Trophoblast cell (in vitro differentiated cells and primary cell): ENCODE measurements around the gene LHCGR.

ENCODE experiments used
- DNase-seq, 2 donors: peaks; one replicate each; pipeline ENCODE4 v3.0.0-alpha.2; 2016
- H2AFZ ChIP-seq: 2 replicates; pipeline ENCODE4 v1.6.1; 2013; ENCODE audit warnings: low read length, moderate library complexity, mild to moderate bottlenecking; ENCODE audit not compliant: insufficient read depth, poor library complexity
- H2AK5ac ChIP-seq: 2 replicates; pipeline ENCODE4 v1.6.1; 2013; ENCODE audit warnings: mild to moderate bottlenecking, low read length
- H2BK120ac ChIP-seq: 2 replicates; pipeline ENCODE4 v1.6.1; 2013; ENCODE audit warnings: low read length, mild to moderate bottlenecking, moderate library complexity; ENCODE audit not compliant: insufficient read depth, poor library complexity
- H2BK12ac ChIP-seq: 2 replicates; pipeline ENCODE4 v1.6.1; 2013; ENCODE audit warnings: mild to moderate bottlenecking, low read length, moderate library complexity
- H2BK5ac ChIP-seq: 2 replicates; pipeline ENCODE4 v1.6.1; 2013; ENCODE audit warnings: low read length, low read depth, moderate library complexity, mild to moderate bottlenecking; ENCODE audit not compliant: poor library complexity
- H3K14ac ChIP-seq: 2 replicates; pipeline ENCODE4 v1.6.1; 2013; ENCODE audit warnings: mild to moderate bottlenecking, low read length
- H3K18ac ChIP-seq: 2 replicates; pipeline ENCODE4 v1.6.1; 2013; ENCODE audit warnings: mild to moderate bottlenecking, low read length
- H3K23ac ChIP-seq: 2 replicates; pipeline ENCODE4 v1.6.1; 2013; ENCODE audit warnings: low read length
- H3K27ac ChIP-seq: 2 replicates; pipeline ENCODE4 v1.5.1; 2013; ENCODE audit warnings: low read depth, mild to moderate bottlenecking, inconsistent platforms, low read length, moderate library complexity
- H3K27me3 ChIP-seq: 2 replicates; pipeline ENCODE4 v1.6.1; 2013; ENCODE audit warnings: inconsistent platforms, mild to moderate bottlenecking, low read length, moderate library complexity; ENCODE audit not compliant: insufficient read depth
- H3K36me3 ChIP-seq, 2 experiments: 1 replicate in 1 of 2; 2 replicates in 1 of 2; pipeline ENCODE4 v1.6.1; 2013; ENCODE audit warnings: low read length in 2 of 2, mild to moderate bottlenecking in 2 of 2, moderate library complexity in 1 of 2; ENCODE audit not compliant: insufficient read depth in 2 of 2, control insufficient read depth in 1 of 2
- H3K4ac ChIP-seq: 2 replicates; pipeline ENCODE4 v1.6.1; 2013; ENCODE audit warnings: low read depth, mild to moderate bottlenecking, low read length, moderate library complexity
- H3K4me1 ChIP-seq, 2 experiments: 1 replicate in 1 of 2; 2 replicates in 1 of 2; pipeline ENCODE4 v1.6.1; 2013; ENCODE audit warnings: low read length in 2 of 2, mild to moderate bottlenecking in 2 of 2, moderate library complexity in 1 of 2; ENCODE audit not compliant: insufficient read depth in 2 of 2, control insufficient read depth in 1 of 2
- H3K4me2 ChIP-seq: 2 replicates; pipeline ENCODE4 v1.6.1; 2013; ENCODE audit warnings: inconsistent platforms, mild to moderate bottlenecking, low read length, moderate library complexity
- H3K4me3 ChIP-seq: 2 replicates; pipeline ENCODE4 v1.5.1; 2013; ENCODE audit warnings: mild to moderate bottlenecking, low read depth, low read length, inconsistent platforms
- H3K79me1 ChIP-seq: one replicate; pipeline ENCODE4 v1.6.1; 2013; ENCODE audit warnings: low read length
- H3K79me2 ChIP-seq: 2 replicates; pipeline ENCODE4 v1.6.1; 2013; ENCODE audit warnings: low read length, mild to moderate bottlenecking; ENCODE audit not compliant: control insufficient read depth, insufficient read depth, poor library complexity
- H3K9ac ChIP-seq: 2 replicates; pipeline ENCODE4 v1.6.1; 2013; ENCODE audit warnings: mild to moderate bottlenecking, low read length
- H3K9me3 ChIP-seq: 2 replicates; pipeline ENCODE4 v1.6.1; 2013; ENCODE audit warnings: low read depth, mild to moderate bottlenecking, control low read depth, inconsistent platforms, low read length; ENCODE audit not compliant: insufficient read depth
- H4K12ac ChIP-seq: 2 replicates; pipeline ENCODE4 v1.6.1; 2013; ENCODE audit warnings: low read depth, mild to moderate bottlenecking, low read length, moderate library complexity
- H4K8ac ChIP-seq: 2 replicates; pipeline ENCODE4 v1.6.1; 2013; ENCODE audit warnings: low read depth, mild to moderate bottlenecking, low read length, moderate library complexity
- H4K91ac ChIP-seq: one replicate; pipeline ENCODE4 v1.6.1; 2013; ENCODE audit warnings: low read depth, mild to moderate bottlenecking, low read length, moderate library complexity
- WGBS: extraction: QIAGEN DNeasy Blood & Tissue Kit; methylation state at CpG from one replicate; pipeline ENCODE4 v1.1.7; 2013; ENCODE audit warnings: missing lambda C conversion rate; ENCODE audit not compliant: insufficient read length, insufficient coverage; ENCODE audit errors: extremely low coverage; 5-methylcytosine and 5-hydroxymethylcytosine counted together

LHCGR gene

DNA sequence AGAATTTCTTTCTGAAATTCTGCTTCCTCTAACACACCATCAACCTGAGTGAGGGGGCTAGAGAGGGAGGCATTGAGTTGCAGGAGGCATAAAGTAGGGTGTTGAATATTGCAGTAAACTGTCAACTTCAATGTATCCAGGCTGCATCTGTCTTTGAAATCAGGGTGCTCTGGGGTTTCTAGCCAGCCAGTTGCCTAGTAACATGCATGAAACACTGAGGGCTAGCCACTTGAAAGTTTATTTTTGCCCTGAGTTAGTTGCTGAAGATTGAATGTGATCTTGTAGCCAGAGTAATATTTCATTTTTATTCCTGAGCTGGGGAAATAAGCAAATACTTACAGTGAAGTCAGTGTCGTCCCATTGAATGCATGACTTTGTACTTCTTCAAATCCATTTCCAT, 41.9 kb downstream of the LHCGR start:
- Histone ChIP-seq H3K14ac (no peak overlapping the region), H2BK12ac (no peak overlapping the region), H2AK5ac (no peak overlapping the region), H3K9me3 (no peaks in the 10 kb centered on the region), H3K27me3 (no peaks in the 10 kb centered on the region), H3K4me3 (no peak overlapping the region), H4K91ac (no peak overlapping the region), H3K18ac (no peak overlapping the region), H4K8ac (no peak overlapping the region), H3K4ac (no peak overlapping the region), H2AFZ (no peak overlapping the region), H4K12ac (no peak overlapping the region), H3K4me2 (no peak overlapping the region), H3K27ac (no peak overlapping the region), H2BK5ac (no peak overlapping the region), H3K23ac (no peak overlapping the region), H2BK120ac (no peak overlapping the region), H3K79me2 (no peaks in the 10 kb centered on the region), H3K36me3 (no peaks in the 10 kb centered on the region), H3K4me1 (no peaks in the 10 kb centered on the region), H3K79me1 (no peaks in the 10 kb centered on the region), H3K9ac (no peak overlapping the region)
- WGBS: no CpG with 5 or more reads among the region's 1 CpG
- DNase-seq: no peak

DNA sequence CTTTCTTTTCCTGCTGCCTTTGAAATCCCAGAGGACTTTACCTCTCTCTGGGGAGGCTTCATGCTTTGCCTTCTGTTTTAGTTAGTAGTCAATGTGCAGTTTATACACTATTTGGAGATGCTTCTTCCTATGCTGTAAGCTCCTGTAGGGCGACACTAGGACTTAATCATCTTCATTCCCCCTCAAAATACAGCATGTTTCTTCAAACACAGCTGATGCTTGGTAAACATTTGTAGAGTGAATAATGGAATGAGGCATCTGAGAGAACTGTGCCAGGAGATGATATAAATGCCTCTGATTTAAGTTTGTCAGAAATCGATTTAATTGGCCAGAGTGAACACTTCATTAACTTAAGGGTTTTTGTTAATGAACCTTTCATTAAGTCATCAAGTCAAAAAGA, 43.4 kb downstream of the LHCGR start:
- no peak overlapping the region for H3K4me3 ChIP-seq
- H4K8ac ChIP-seq: no peak overlapping the region
- H2AFZ ChIP-seq: no peak overlapping the region
- H3K27ac ChIP-seq: no peak overlapping the region
- no peak overlapping the region for H3K23ac ChIP-seq
- no CpG with 5 or more reads among the region's 2 CpGs for WGBS
- no peak overlapping the region for H2BK12ac ChIP-seq
- H3K4me2 ChIP-seq: no peak overlapping the region
- no peaks in the 10 kb centered on the region for H3K79me2 ChIP-seq
- no peak overlapping the region for H4K12ac ChIP-seq
- no peak overlapping the region for H3K18ac ChIP-seq
- H3K4ac ChIP-seq: no peak overlapping the region
- H3K79me1 ChIP-seq: no peaks in the 10 kb centered on the region
- H3K9me3 ChIP-seq: peaks cover 7% of the 10 kb centered on the region
- no peak overlapping the region for H2AK5ac ChIP-seq
- H4K91ac ChIP-seq: no peak overlapping the region
- no peaks in the 10 kb centered on the region for H3K4me1 ChIP-seq
- H2BK5ac ChIP-seq: no peak overlapping the region
- no peak overlapping the region for H2BK120ac ChIP-seq
- no peaks in the 10 kb centered on the region for H3K36me3 ChIP-seq
- H3K9ac ChIP-seq: no peak overlapping the region
- no peak overlapping the region for H3K14ac ChIP-seq
- no peaks in the 10 kb centered on the region for H3K27me3 ChIP-seq
- no peak for DNase-seq

DNA sequence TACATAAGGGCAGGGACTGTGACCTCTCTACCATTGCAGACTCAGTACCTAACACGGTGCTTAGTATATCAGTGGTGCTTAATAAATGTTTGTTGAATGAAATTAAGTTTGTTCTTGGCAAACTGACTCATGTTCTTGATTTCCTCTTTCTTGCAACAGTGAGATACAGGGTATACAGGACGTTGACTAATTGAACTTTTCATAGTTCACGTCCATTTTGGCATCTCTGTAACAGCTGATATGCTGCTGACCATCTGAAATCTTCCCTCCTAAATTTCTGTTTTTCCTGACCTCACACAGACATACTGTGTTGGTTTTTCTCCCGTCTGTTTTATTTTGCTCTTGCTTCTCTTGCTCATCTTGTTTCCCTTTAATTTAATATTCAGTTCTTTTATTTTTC, 44.2 kb downstream of the LHCGR start:
- no peak for DNase-seq
- Histone ChIP-seq H4K91ac (no peak overlapping the region), H3K27ac (no peak overlapping the region), H3K18ac (no peak overlapping the region), H3K36me3 (no peaks in the 10 kb centered on the region), H3K79me1 (no peaks in the 10 kb centered on the region), H2BK12ac (no peak overlapping the region), H3K79me2 (no peaks in the 10 kb centered on the region), H2AK5ac (no peak overlapping the region), H2BK120ac (no peak overlapping the region), H2AFZ (no peak overlapping the region), H3K9me3 (peaks cover 9% of the 10 kb centered on the region), H3K4me1 (no peaks in the 10 kb centered on the region), H3K23ac (no peak overlapping the region), H3K27me3 (no peaks in the 10 kb centered on the region), H3K14ac (no peak overlapping the region), H4K12ac (no peak overlapping the region), H3K4me3 (no peak overlapping the region), H2BK5ac (no peak overlapping the region), H3K4me2 (no peak overlapping the region), H3K9ac (no peak overlapping the region), H3K4ac (no peak overlapping the region), H4K8ac (no peak overlapping the region)
- no CpG with 5 or more reads among the region's 4 CpGs for WGBS

DNA sequence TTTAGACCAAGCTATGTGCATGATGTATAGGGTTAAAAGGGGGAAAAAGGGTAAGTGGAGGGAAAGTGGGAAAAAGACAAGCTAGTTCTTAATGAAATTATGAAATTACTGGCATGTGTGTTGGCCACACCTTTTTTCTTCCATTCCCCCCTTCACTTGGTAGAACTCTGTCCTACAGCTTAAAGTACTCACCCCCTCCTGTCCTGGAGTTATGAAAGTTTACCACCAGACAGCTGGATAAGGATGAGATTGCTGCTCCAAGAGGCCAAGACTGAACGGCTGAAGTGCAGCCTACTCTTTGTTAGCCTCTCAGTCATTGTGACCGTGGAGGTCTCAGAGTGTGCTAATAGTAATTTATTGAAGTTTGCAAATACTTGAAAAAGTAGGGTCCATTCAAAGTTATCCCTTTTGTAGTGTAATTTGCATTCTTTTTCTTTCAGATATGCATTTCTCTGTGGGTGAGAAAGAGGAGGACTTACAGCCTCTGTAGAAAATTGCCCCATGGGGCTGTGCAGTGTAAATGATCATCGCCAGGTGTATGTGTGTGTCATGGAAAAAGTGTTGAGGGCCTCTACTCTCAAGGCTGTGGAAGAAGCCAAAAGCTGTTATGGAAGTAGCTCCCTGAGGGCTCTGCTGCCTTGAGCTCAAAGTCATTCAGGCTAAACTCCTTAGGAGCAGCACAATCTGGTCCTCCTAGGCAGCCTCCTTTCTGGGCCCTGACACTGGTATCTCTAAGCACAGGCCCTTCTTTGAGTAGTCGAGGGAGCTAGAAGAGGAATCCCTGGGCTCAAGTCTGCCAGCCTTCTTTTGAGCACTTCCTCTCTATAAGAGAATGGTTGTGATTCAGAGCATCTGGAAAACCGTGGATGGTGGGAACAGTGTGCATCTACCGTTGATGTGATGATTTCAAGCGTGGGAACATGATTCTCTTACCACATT, 46.2 kb downstream of the LHCGR start:
- Histone ChIP-seq H3K27me3 (no peaks in the 10 kb centered on the region), H2BK5ac (no peak overlapping the region), H3K9ac (no peak overlapping the region), H3K23ac (no peak overlapping the region), H3K4me1 (no peaks in the 10 kb centered on the region), H4K8ac (no peak overlapping the region), H2AFZ (no peak overlapping the region), H3K36me3 (no peaks in the 10 kb centered on the region), H3K79me2 (no peaks in the 10 kb centered on the region), H3K4me2 (no peak overlapping the region), H3K14ac (no peak overlapping the region), H2AK5ac (no peak overlapping the region), H3K9me3 (peaks cover 9% of the 10 kb centered on the region), H3K27ac (no peak overlapping the region), H3K4me3 (no peak overlapping the region), H2BK12ac (no peak overlapping the region), H3K4ac (no peak overlapping the region), H3K79me1 (no peaks in the 10 kb centered on the region), H3K18ac (no peak overlapping the region), H2BK120ac (no peak overlapping the region), H4K91ac (no peak overlapping the region), H4K12ac (no peak overlapping the region)
- WGBS: no CpG with 5 or more reads among the region's 7 CpGs
- no peak for DNase-seq
